Stimulated activated CD4-positive, alpha-beta T cell treated with anti-CD3 and anti-CD28 coated beads, Interleukin-4, amount 100 ng/mL, for 1 hour (primary cell): Measurements from ENCODE around the gene CYTH2.

ENCODE experiments used
- DNase-seq: peaks from one replicate; pipeline ENCODE4 v3.0.0-alpha.2; 2020

CYTH2 gene, protein sequence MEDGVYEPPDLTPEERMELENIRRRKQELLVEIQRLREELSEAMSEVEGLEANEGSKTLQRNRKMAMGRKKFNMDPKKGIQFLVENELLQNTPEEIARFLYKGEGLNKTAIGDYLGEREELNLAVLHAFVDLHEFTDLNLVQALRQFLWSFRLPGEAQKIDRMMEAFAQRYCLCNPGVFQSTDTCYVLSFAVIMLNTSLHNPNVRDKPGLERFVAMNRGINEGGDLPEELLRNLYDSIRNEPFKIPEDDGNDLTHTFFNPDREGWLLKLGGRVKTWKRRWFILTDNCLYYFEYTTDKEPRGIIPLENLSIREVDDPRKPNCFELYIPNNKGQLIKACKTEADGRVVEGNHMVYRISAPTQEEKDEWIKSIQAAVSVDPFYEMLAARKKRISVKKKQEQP

GRCh38 chr19:48469289-48469881 lies at the start of gene CYTH2:
Gene CYTH2, plus strand, starts transcription at chr19:48469369. Its CDS starts 139 bp downstream, at chr19:48469508.
- peak; percentile 68 for DNase-seq

GRCh38 chr19:48421548-48421947 lies 47.6 kb upstream of the CYTH2 start:
- no peak for DNase-seq

- DNase-seq, result no peak
These were observed 44.4 kb upstream of the CYTH2 start for GRCh38 chr19:48424694-48425219.

GRCh38 chr19:48428670-48429069 lies 40.5 kb upstream of the CYTH2 start:
- DNase-seq, result no peak

DNA sequence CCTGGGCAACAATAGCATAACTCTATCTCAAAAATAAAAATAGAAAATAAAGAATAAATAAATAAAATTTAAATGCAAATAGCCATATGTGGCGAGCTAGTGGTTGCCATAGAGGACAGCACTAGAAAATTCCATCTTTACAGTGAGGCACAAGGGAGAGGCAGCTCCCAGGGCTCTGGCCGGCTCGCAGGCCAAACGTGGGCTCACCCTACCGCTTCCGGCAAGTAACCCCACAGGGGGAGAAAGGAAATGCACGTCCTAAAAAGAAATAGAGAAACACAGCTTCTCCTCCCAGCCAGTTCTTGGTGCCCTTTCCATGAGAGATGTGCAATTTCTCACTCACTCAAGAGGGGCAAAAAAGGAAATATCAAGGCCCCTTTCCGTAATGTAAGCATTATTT lies 35.8 kb upstream of the CYTH2 start:
- no peak for DNase-seq

DNA sequence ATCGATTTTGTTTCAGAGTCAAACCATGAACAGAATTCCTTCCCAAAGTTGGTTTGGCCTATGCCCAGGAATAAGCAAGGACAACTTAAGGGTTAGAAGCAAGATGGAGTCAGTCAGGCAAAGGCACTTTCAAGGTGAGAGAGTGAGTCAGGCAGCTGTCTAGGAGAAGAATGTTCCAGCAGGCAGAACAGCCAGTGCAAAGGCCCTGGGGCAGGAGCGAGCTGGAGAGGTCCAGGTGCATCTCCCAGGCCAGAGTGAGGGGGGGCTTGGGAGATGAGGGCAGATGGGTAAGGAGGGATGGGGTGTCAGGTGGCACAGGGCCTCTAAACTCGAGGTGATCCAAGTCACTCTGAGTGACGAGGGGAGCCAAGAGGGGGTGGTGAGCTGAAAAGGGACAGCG lies 32.6 kb upstream of the CYTH2 start:
- no peak for DNase-seq

- no peak for DNase-seq
These were observed 27.7 kb upstream of the CYTH2 start for GRCh38 chr19:48441360-48442050.

DNA sequence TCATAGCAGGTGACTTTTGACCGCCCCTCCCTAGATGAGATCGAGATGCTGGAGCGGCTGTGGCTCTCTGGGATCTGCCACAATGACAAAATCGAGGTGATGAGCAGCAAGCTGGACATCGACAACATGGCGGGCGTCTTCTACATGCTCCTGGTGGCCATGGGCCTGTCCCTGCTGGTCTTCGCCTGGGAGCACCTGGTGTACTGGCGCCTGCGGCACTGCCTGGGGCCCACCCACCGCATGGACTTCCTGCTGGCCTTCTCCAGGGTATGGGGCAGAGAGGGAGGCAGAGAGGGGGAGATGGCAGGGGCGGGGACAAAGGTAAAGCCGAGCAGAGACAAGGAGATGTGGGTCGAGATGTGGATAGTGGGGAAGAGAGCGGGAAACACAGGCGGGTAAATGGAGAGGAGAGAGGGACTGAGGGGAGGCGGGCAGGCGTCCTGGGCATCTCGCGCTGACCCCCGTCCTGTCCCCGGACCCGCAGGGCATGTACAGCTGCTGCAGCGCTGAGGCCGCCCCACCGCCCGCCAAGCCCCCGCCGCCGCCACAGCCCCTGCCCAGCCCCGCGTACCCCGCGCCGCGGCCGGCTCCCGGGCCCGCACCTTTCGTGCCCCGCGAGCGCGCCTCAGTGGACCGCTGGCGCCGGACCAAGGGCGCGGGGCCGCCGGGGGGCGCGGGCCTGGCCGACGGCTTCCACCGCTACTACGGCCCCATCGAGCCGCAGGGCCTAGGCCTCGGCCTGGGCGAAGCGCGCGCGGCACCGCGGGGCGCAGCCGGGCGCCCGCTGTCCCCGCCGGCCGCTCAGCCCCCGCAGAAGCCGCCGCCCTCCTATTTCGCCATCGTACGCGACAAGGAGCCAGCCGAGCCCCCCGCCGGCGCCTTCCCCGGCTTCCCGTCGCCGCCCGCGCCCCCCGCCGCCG lies 26.8 kb upstream of the CYTH2 start:
- DNase-seq, result no peak

DNA sequence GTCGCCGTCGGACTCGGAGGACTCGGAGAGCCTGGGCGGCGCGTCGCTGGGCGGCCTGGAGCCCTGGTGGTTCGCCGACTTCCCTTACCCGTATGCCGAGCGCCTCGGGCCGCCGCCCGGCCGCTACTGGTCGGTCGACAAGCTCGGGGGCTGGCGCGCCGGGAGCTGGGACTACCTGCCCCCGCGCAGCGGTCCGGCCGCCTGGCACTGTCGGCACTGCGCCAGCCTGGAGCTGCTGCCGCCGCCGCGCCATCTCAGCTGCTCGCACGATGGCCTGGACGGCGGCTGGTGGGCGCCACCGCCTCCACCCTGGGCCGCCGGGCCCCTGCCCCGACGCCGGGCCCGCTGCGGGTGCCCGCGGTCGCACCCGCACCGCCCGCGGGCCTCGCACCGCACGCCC lies 25.9 kb upstream of the CYTH2 start:
- no peak for DNase-seq

- DNase-seq, result no peak
These were observed 25.4 kb upstream of the CYTH2 start for GRCh38 chr19:48443731-48444128.

DNA sequence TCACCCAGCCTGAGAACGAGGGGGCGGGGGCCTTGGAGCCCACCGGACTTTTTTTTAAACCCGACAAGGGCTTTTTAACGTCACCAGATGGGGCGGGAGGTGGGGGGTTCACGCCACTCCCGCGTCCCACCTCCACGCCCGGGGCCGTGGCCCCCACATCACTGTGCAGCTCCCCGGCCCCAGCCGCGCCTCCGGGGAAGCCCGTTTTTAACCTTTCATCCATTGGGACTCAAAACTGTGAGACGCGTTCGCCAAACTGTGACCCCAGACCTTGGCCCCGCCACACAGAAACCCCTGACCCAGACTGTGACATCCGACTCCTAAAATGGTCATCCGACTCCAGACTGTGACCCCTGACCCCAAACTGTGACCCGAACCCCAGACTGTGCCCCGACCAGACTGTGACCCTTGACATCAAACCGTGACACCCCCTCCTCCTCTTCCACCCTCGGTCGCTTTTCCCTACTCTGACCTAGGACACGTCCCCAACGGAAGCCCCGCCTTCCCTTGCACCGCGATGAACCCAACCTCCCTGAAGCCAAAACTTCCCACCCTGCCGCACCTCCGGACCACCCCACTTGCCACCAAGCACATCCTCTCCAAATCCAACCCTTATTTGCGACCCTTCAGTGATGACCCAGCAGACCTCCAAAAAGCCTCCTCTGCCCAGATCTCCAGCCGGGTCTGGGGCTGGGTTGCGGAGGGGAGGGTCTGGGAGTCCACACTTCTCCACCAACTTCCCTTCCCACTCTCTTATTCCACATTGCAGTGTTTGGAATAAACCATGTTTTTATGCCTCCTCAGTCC lies 24.8 kb upstream of the CYTH2 start:
- DNase-seq, result no peak

GRCh38 chr19:48444936-48445200 lies 24.3 kb upstream of the CYTH2 start:
- DNase-seq, result no peak

- no peak for DNase-seq
These were observed 23.9 kb upstream of the CYTH2 start for GRCh38 chr19:48445256-48445605.

GRCh38 chr19:48445606-48446481 lies 23.3 kb upstream of the CYTH2 start, which contains the start of gene GRWD1:
Gene GRWD1, plus strand, starts transcription at chr19:48445983. Its CDS starts 23 bp downstream, at chr19:48446006.
- peak; percentile 91 for DNase-seq

DNA sequence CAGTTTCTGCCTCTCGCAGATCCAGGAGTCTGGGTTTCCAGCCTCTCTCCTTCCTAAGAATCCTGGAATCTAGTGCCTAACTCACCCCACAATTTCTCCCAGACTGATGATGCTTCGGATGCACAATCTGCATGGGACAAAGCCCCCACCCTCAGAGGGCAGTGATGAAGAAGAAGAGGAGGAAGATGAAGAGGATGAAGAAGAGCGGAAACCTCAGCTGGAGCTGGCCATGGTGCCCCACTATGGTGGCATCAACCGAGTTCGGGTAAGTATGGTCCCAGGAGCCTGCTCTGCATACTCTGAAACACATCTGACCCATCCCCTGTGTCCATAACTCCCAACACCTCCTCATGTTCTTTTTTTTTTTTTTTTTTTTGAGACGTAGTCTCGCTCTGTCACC lies 22.6 kb upstream of the CYTH2 start:
- no peak for DNase-seq

- no peak for DNase-seq
These were observed 20.6 kb upstream of the CYTH2 start for GRCh38 chr19:48448563-48448962.

DNA sequence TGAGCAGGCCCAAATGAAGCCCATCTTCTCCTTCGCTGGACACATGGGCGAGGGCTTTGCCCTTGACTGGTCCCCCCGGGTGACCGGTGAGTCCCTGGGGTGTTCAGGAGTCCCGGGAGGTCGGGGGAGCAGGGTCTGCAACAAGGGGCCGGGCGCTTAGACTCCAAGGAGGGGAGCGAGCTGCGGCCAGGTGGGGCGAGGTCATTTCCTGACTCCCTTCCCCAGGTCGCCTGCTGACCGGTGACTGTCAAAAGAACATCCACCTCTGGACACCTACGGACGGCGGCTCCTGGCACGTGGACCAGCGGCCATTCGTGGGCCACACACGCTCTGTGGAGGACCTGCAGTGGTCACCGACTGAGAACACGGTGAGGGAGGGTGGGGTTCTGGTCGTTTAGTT lies 18.7 kb upstream of the CYTH2 start:
- DNase-seq, result no peak

GRCh38 chr19:48450863-48451262 lies 18.3 kb upstream of the CYTH2 start:
- no peak for DNase-seq

DNA sequence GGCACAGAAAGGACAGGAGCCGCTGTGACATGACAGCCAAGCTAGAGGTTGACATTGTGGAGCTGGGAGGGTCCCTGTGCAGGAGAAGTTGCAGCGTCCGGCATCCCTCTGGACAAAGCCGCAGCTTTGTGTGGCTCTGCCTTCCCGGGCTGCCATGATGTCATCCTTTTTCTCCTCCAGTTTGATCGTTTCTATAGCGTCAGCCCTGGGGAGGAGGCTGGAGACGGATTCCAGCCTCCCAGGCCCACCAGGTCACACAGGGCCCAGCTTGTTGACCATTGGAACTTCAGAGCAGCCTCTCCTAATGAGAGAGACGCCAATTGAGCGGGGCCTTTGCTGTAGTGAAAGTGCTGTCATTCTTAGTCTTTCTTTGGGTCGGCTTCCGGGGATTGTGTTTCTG lies 17.5 kb upstream of the CYTH2 start:
- DNase-seq, result no peak

GRCh38 chr19:48452289-48453190 lies 16.6 kb upstream of the CYTH2 start:
- no peak for DNase-seq
